Gastrocnemius medialis (tissue), 4 donors: ENCODE measurements around the gene RFXANK. TPM values are rescaled to one million over a fixed set of nuclear protein-coding genes. Genes with fewer than 3 reads are reported as not detected.

ENCODE experiments used
- ATAC-seq, 2 donors: fragments of 150-250 bp; one replicate each; pipeline ENCODE4 v1.9.1; 2016
- DNase-seq, 2 donors: peaks; one replicate each; pipeline ENCODE4 v3.0.0-alpha.2; 2019
- H3K27ac ChIP-seq, 4 donors: fragments of 200-600 bp; sonication (generic); 1 replicate in 1 of 4; 2 replicates in 3 of 4; pipeline ENCODE4 v1.5.1; 2016 to 2018; ENCODE audit warnings: mild to moderate bottlenecking in 2 of 4, moderate library complexity in 1 of 4
- H3K27me3 ChIP-seq, 3 donors: fragments of 200-600 bp; sonication (generic) in 2 of 3; 1 replicate in 1 of 3; 2 replicates in 2 of 3; pipeline versions ENCODE4 v1.5.1 to v1.6.0; 2016 to 2019; ENCODE audit warnings: mild to moderate bottlenecking in 1 of 3, moderate library complexity in 1 of 3
- H3K36me3 ChIP-seq, 2 donors: fragments of 200-600 bp; sonication (generic) in 1 of 2; one replicate each; pipeline ENCODE4 v1.5.1; 2017 to 2018
- H3K4me1 ChIP-seq, 2 donors: fragments of 200-600 bp; sonication (generic) in 1 of 2; one replicate each; pipeline ENCODE4 v1.5.1; 2016 to 2017; ENCODE audit warnings: mild to moderate bottlenecking in 2 of 2
- H3K4me3 ChIP-seq, 4 donors: fragments of 200-600 bp; sonication (generic) in 3 of 4; 1 replicate in 1 of 4; 2 replicates in 3 of 4; pipeline ENCODE4 v1.5.1; 2016 to 2019; ENCODE audit warnings: mild to moderate bottlenecking in 2 of 4
- H3K9me3 ChIP-seq, 3 donors: fragments of 200-600 bp; sonication (generic) in 2 of 3; 1 replicate in 1 of 3; 2 replicates in 2 of 3; pipeline ENCODE4 v1.5.1; 2016 to 2019
- CTCF ChIP-seq, 5 experiments: fragments of 450-650 bp in 3 of 5; fragments of 200-600 bp in 2 of 5; sonication (generic) in 2 of 5; IDR thresholded peaks in 4 of 5; conservative IDR thresholded peaks in 1 of 5; 1 replicate in 4 of 5; 2 replicates in 1 of 5; pipeline ENCODE4 v1.5.1; 2016 to 2019; ENCODE audit warnings: antibody characterized with exemption in 5 of 5, mild to moderate bottlenecking in 3 of 5, moderate library complexity in 3 of 5
- POLR2A ChIP-seq, 2 donors: fragments of 450-650 bp; IDR thresholded peaks; one replicate each; pipeline ENCODE4 v1.6.1; 2017; ENCODE audit warnings: antibody characterized with exemption in 2 of 2, mild to moderate bottlenecking in 2 of 2, moderate library complexity in 2 of 2
- in situ Hi-C, 4 donors: fragments of 200-750 bp; cut with MboI; loops; one replicate each; pipeline versions ENCODE4 v1.15.0 to v1.8.0; 2017; ENCODE audit warnings: low sequenced_read_pairs in 4 of 4
- intact Hi-C: fragments of 100-400 bp; cut with DNase I; formaldehyde crosslinking; loops from one replicate; pipeline ENCODE4 v1.15.1; 2023; ENCODE audit warnings: low total_unique reads
- total RNA-seq, 4 donors: library from RNA; depleted of rRNA; stranded (reverse); fragments of >200 nt; gene quantifications; one replicate each; pipeline versions ENCODE4 v1.1.0 to v1.2.3, GENCODE V29; 2016

RFXANK gene
- total RNA-seq, 4 donors from 2014 or later, result 25.5 to 44.1 (median 35.1) TPM

GRCh38 chr19:19205416-19206410, 13.7 kb downstream of the RFXANK start:
- intact Hi-C loops, result no loop called here
- in situ Hi-C loops, result no loop called here

GRCh38 chr19:19206938-19207337, 14.9 kb downstream of the RFXANK start:
- no peak for ATAC-seq
- in situ Hi-C loops, result no loop called here
- Histone ChIP-seq H3K9me3 (no peaks in the 10 kb centered on the region), H3K4me3 (no peak overlapping the region), H3K27ac (no peak overlapping the region), H3K36me3 (no peaks in the 10 kb centered on the region), H3K4me1 (peaks cover 6 to 9% of the 10 kb centered on the region in 2 donors), H3K27me3 (peaks cover 13 to 30% (median 20%) of the 10 kb centered on the region in 3 donors)
- no peak for DNase-seq
- intact Hi-C loops, result no loop called here
- TF ChIP-seq POLR2A (IDR thresholded peaks at IDR 0.05) (no peak), CTCF (IDR thresholded peaks at IDR 0.05 in 4 of 5, conservative IDR thresholded peaks at IDR 0.05 in 1 of 5) (no peak)

More at GRCh38 chr19:19205416-19206410, 13.7 kb downstream of the RFXANK start:
- peaks cover 3 to 18% (median 7%) of the 10 kb centered on the region in 3 donors for H3K27me3 ChIP-seq
- peaks cover 0 to 8% of the 10 kb centered on the region in 2 donors for H3K36me3 ChIP-seq
- no peak overlapping the region for H3K27ac ChIP-seq
- TF ChIP-seq POLR2A (IDR thresholded peaks at IDR 0.05) (no peak), CTCF (IDR thresholded peaks at IDR 0.05 in 4 of 5, conservative IDR thresholded peaks at IDR 0.05 in 1 of 5) (no peak)
- no peak overlapping the region for H3K4me3 ChIP-seq
- H3K4me1 ChIP-seq, result peaks cover 6 to 9% of the 10 kb centered on the region in 2 donors
- DNase-seq, result no peak
- no peaks in the 10 kb centered on the region for H3K9me3 ChIP-seq
- no peak for ATAC-seq

- no peak for ATAC-seq
- no peaks in the 10 kb centered on the region for H3K4me1 ChIP-seq
- H3K36me3 ChIP-seq, result no peaks in the 10 kb centered on the region
- H3K27me3 ChIP-seq, result peaks cover 23 to 39% (median 29%) of the 10 kb centered on the region in 3 donors
- no peak overlapping the region for H3K4me3 ChIP-seq
- no peak for TF ChIP-seq POLR2A (IDR thresholded peaks at IDR 0.05)
- no peak for TF ChIP-seq CTCF (IDR thresholded peaks at IDR 0.05 in 4 of 5, conservative IDR thresholded peaks at IDR 0.05 in 1 of 5)
- in situ Hi-C loops, result no loop called here
- no peak overlapping the region for H3K27ac ChIP-seq
- H3K9me3 ChIP-seq, result no peaks in the 10 kb centered on the region
- intact Hi-C loops, result no loop called here
- no peak for DNase-seq
Measured at GRCh38 chr19:19207637-19208572, 15.8 kb downstream of the RFXANK start.

- no peak for TF ChIP-seq CTCF (IDR thresholded peaks at IDR 0.05 in 4 of 5, conservative IDR thresholded peaks at IDR 0.05 in 1 of 5)
- TF ChIP-seq POLR2A (IDR thresholded peaks at IDR 0.05), result no peak
- no peaks in the 10 kb centered on the region for H3K36me3 ChIP-seq
- H3K27ac ChIP-seq, result no peak overlapping the region
- H3K4me3 ChIP-seq, result no peak overlapping the region
- peaks cover 32 to 52% (median 33%) of the 10 kb centered on the region in 3 donors for H3K27me3 ChIP-seq
- no peaks in the 10 kb centered on the region for H3K4me1 ChIP-seq
- ATAC-seq, result no peak
- intact Hi-C loops (no loop called here), in situ Hi-C loops (no loop called here)
- H3K9me3 ChIP-seq, result no peaks in the 10 kb centered on the region
- no peak for DNase-seq
Measured at GRCh38 chr19:19209372-19209771, 17.3 kb downstream of the RFXANK start.
